Measurements from ENCODE around the gene LRMDA. TPM values are rescaled to one million over a fixed set of nuclear protein-coding genes. Genes with fewer than 3 reads are reported as not detected.
A peak's percentile ranks its signal among the peaks of the same experiment; 100 is the strongest.

Gene LRMDA
- total and polyA plus RNA-seq, 2 of the 8 experiments (the other 6 are each of a cell fraction or from before 2014, with no cell fraction given), result 0.86 to 2.8 TPM

DNA sequence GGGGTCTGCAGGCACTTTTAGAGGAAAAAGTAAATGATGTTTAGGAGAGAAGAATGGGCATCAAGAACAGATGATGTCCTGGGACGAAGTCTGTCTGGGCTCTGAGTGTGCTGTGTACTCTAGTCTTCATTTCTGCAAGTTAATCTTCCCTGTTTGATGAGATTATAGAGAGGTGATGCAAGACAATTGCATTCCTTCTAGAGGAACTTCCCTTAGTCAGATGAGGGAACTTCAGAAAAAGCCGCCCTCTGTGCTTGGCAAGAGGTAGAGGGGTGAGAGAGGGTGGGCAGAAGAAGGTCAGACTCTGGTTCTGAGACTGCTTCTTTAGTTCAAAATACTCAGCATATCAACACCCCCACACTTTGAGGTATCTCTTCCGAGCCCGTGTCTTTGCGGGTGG, 797.9 kb downstream of the LRMDA start:
- Histone ChIP-seq H3K9ac (replicated peaks in 1 of 4; ENCODE audit: extremely low read depth in 1 of 4, low read depth in 3 of 4, low read length in 3 of 4) (no peak overlapping the region), H3K27ac (ENCODE audit: low read depth, low read length) (no peak overlapping the region), H4K8ac (ENCODE audit: extremely low read depth, insufficient read depth, low read length) (no peak overlapping the region), H3K79me1 (ENCODE audit: low read depth, low read length) (no peaks in the 10 kb centered on the region), H3K4me2 (ENCODE audit: insufficient read depth in 1 of 2, low read depth in 2 of 2, low read length in 2 of 2) (no peak overlapping the region), H3K4ac (replicated peaks; ENCODE audit: insufficient read length, low read depth, low read length) (no peak overlapping the region), H3K27me3 (replicated peaks in 1 of 4; ENCODE audit: control insufficient read depth in 3 of 4, extremely low read depth in 1 of 4, insufficient read depth in 3 of 4, low read length in 3 of 4) (peaks cover 49 to 73% (median 64%) of the 10 kb centered on the region in 4 experiments), H4K5ac (ENCODE audit: insufficient read length, low read depth, low read length) (no peak overlapping the region), H2BK120ac (replicated peaks; ENCODE audit: low read depth, low read length) (no peak overlapping the region), H2BK5ac (ENCODE audit: low read depth, low read length) (no peak overlapping the region), H4K20me1 (replicated peaks in 1 of 2; ENCODE audit: control insufficient read depth in 1 of 2, insufficient read depth in 2 of 2, low read length in 2 of 2) (peaks cover 5 to 6% of the 10 kb centered on the region in 2 experiments), H2BK12ac (ENCODE audit: low read depth, low read length) (peak overlapping the region; percentile 35; the same call in 1 of the 2 replicates), H2AK5ac (ENCODE audit: low read depth, low read length) (no peak overlapping the region), H4K91ac (replicated peaks; ENCODE audit: insufficient read length, low read length) (no peak overlapping the region), H3K79me2 (ENCODE audit: control insufficient read depth in 1 of 2, insufficient read depth in 2 of 2, low read length in 2 of 2) (no peaks in the 10 kb centered on the region), H2BK20ac (ENCODE audit: low read length) (no peak overlapping the region; the same call in 1 of the 2 replicates), H3K36me3 (ENCODE audit: control insufficient read depth in 2 of 4, insufficient read depth in 4 of 4, low read length in 3 of 4) (0 out of 8 replicates have a peak, but pooled peaks cover 0 to under 1% (median 0%) of the 10 kb centered on the region in 4 experiments), H3K56ac (replicated peaks; ENCODE audit: insufficient read length, low read depth, low read length) (no peak overlapping the region), H3K14ac (ENCODE audit: insufficient read length) (no peak overlapping the region), H2AFZ (ENCODE audit: low read length) (no peak overlapping the region), H3K23ac (ENCODE audit: insufficient read length) (no peak overlapping the region), H3K4me1 (replicated peaks in 1 of 4; ENCODE audit: control insufficient read depth in 3 of 4, insufficient read depth in 4 of 4, low read length in 3 of 4) (peaks cover 0 to 2% (median under 1%) of the 10 kb centered on the region in 4 experiments; a peak in 2 of 7 replicates), H3K23me2 (ENCODE audit: low read depth, low read length) (no peaks in the 10 kb centered on the region), H2BK15ac (ENCODE audit: low read length) (no peak overlapping the region), H3K9me3 (ENCODE audit: insufficient read depth in 2 of 2, low read depth in 1 of 2, low read length in 1 of 2) (no peaks in the 10 kb centered on the region), H3K4me3 (ENCODE audit: extremely low read depth in 1 of 4, insufficient read depth in 2 of 4, low read depth in 3 of 4, low read length in 4 of 4) (no peak overlapping the region), H3K18ac (ENCODE audit: extremely low read depth, low read length) (no peak overlapping the region)
- 78% methylated on average over 5 of the region's 5 CpGs; no CpG with 5 or more reads in 1 of the 2 experiments for WGBS, 2 experiments (ENCODE audit: extremely low coverage in 1 of 2, insufficient coverage in 1 of 2, insufficient read length in 1 of 2, insufficient replicate concordance in 2 of 2, low coverage in 1 of 2, low lambda C conversion rate in 2 of 2, missing lambda C conversion rate in 1 of 2)
- POLR2A ChIA-PET (ENCODE audit: partially characterized antibody), result no interaction called here
- DNase-seq (ENCODE audit: low read depth in 1 of 2, low spot score in 2 of 2) (no peak), FAIRE-seq (peak; percentile 13)
- CTCF ChIA-PET (ENCODE audit: partially characterized antibody), result interaction anchor here (0.6 kb wide), 1 partner anchor 142 kb away, joined by 3 read pairs; no protein-coding TSS in a partner anchor
- TF ChIP-seq, protein P1, sequence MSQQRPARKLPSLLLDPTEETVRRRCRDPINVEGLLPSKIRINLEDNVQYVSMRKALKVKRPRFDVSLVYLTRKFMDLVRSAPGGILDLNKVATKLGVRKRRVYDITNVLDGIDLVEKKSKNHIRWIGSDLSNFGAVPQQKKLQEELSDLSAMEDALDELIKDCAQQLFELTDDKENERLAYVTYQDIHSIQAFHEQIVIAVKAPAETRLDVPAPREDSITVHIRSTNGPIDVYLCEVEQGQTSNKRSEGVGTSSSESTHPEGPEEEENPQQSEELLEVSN (IDR thresholded peaks at IDR 0.05), result no peak
- TF ChIP-seq SUZ12 (IDR thresholded peaks at IDR 0.05; ENCODE audit: low read length), result no peak
- TF ChIP-seq GTF2F1 (IDR thresholded peaks at IDR 0.05; ENCODE audit: borderline replicate concordance, low read depth, low read length), result no peak
- no peak for TF ChIP-seq RFX5 (IDR thresholded peaks at IDR 0.05; ENCODE audit: borderline replicate concordance, low read depth, low read length)
- TF ChIP-seq KDM4A (IDR thresholded peaks at IDR 0.05; ENCODE audit: low read depth, low read length, severe bottlenecking), result no peak
- no peak for TF ChIP-seq BACH1 (IDR thresholded peaks at IDR 0.05; ENCODE audit: low read length)
